HG03558 (cell line): ENCODE results near the gene PNMA8B.

Experiments
- ATAC-seq: cut with Tn5 transposase; IDR thresholded peaks from one replicate; pipeline ENCODE4 v1.9.1; 2021; ENCODE audit warnings: moderate number of reproducible peaks; ENCODE audit not compliant: unreplicated experiment; ENCODE audit errors: extremely low read depth

Gene PNMA8B

GRCh38 chr19:46466536-46467196, 29.0 kb downstream of the PNMA8B start:
- no peak for ATAC-seq

DNA sequence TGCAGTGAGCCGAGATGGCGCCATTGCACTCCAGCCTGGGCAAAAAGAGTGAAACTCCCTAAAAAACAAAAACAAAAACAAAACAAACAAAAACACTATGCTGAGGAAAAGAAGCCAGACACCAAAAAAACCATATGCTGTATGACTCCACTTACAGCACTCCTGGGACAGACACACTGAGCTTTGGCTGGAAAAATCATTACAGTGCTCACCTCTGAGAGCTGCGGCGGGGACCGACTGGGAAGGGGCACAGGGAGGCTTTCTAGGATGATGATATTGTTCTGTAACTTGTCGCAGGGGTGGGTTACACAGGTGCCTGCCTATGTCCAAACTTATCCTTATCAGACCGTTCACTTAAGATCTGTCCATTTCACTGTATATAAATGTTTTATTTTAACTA, 32.2 kb downstream of the PNMA8B start:
- ATAC-seq, result no peak

- ATAC-seq, result no peak
Observed at GRCh38 chr19:46461537-46461936, 34.1 kb downstream of the PNMA8B start.

- ATAC-seq, result no peak
Observed at GRCh38 chr19:46460981-46461380, 34.7 kb downstream of the PNMA8B start.

DNA sequence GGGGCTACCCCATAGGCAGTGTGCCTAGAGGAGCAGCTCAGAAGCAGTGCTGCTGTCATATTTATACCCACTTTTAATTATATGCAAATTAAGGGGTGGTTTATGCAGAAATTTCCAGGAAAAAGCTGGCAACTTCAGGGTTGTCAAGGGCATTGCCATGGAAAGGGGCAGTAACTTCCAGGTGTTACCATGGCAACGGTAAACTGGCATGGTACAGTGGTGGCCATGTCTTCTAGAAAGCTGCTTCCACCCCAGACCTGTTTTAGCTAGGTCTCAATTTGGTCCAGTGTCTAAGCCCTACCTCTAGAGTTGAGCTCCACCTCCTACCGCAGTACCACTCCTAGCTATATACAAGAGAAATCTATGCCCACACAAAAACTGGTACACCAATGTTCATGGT, 35.6 kb downstream of the PNMA8B start:
- ATAC-seq, result no peak

DNA sequence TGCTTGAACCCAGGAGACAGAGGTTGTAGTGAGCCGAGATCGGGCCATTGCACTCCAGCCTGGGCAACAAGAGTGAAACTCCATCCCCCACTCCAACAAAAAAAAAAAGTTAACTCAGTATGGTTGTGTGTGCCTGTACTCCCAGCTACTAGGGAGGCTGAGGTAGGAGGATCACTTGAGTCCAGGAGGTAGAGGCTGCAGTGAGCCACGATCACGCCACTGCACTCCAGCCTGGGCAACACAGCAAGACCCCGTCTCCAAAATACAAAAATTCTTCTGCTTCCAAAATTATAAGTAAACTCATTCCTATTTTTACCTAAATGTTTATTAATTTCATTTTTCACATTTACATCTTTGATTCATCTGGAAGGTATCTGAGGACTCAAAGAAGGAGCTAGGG, 38.7 kb downstream of the PNMA8B start:
- no peak for ATAC-seq

GRCh38 chr19:46454244-46454643, 41.4 kb downstream of the PNMA8B start:
- no peak for ATAC-seq

GRCh38 chr19:46453661-46454060, 42.0 kb downstream of the PNMA8B start:
- ATAC-seq, result no peak

GRCh38 chr19:46452186-46452585, 43.5 kb downstream of the PNMA8B start:
- ATAC-seq, result no peak

DNA sequence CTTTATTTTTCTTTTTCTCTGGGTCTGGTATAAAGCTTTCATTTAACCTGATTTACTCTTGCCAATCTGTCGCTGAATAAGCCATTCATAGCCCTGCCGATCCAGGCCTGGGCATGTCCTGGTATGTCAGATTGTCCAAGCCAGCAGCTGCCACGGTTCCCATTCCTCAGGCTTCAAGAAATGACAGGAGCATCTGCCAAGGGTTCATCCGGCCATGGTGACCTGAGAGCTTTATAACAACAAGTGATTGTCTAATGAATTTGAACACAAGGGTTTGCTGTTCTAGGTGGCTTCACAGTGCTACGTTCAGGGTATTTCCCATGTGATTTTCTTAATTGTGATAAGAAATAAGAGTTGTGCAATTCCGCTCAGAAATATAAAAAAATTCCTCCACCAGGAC, 44.3 kb downstream of the PNMA8B start:
- no peak for ATAC-seq

GRCh38 chr19:46450737-46451136, 44.9 kb downstream of the PNMA8B start:
- no peak for ATAC-seq

GRCh38 chr19:46449228-46449627, 46.4 kb downstream of the PNMA8B start:
- ATAC-seq, result no peak

GRCh38 chr19:46448601-46449000, 47.1 kb downstream of the PNMA8B start:
- no peak for ATAC-seq

DNA sequence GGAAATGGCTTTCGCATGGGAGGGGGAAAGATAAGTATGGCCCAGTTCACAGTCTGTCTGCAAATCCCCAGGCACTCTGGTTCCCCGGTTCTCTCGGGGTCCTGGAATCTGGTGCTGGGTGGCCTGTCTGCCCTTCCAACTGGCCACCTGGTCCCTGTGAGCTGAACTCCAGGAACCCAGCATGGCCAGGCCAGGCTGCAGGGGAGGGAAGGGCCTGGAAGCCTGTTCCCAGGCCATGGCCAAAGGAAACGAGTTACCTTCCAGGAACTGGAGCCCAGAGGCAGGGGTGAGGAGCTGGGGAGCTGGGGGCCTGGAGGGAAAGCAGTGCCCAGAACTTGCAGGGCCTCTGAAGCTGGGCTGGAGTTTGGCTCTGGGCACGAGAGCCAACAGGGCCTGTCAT, 47.8 kb downstream of the PNMA8B start:
- no peak for ATAC-seq

DNA sequence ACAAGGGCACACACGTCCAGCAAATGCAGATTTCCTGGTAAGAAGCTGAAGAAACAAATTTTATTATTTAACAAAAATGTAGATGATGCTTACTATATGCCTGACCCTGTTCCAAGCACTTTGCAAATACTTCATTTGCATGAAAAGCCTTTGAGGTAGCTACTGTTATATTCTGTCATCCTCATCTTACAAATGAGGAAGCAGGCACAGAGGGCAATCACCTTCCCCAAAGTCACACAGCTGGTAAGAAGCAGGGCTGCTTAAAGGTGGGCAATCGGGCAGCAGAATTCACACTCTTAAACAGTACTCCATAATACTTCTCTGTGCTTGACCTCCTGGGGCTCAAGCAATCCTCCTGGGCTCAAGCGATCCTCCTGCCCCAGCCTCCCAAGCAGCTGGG, 48.7 kb downstream of the PNMA8B start:
- ATAC-seq, result no peak

- ATAC-seq, result no peak
Observed at GRCh38 chr19:46446021-46446420, 49.6 kb downstream of the PNMA8B start.

DNA sequence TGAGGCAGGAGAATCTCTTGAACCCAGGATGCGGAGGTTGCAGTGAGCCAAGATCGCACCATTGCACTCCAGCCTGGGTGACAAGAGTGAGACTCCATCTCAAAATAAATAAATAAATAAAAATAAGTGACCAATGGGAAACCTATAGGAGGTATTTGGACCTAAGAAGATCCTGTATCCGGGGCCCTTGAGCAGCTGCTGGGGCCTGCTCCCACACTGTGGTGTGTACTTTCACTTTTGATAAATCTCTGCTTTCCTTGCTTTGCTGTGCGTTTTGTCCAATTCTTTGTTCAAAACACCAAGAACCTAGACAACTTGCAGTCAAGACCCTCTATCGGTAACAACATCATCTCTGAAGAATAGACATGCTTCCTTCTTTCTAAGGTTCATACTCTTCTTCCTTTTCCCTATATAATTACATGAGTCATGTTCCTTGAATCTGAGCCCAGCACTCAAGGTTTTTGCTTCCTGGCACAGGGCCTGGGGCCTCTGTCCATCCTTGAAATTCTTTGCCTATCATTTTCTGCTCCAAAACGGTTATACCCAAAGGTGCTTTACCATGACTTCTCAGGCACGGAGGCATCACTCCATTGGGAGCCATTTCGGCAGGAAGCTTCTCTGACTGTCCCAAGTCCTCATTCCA, 52.7 kb downstream of the PNMA8B start:
- no peak for ATAC-seq

DNA sequence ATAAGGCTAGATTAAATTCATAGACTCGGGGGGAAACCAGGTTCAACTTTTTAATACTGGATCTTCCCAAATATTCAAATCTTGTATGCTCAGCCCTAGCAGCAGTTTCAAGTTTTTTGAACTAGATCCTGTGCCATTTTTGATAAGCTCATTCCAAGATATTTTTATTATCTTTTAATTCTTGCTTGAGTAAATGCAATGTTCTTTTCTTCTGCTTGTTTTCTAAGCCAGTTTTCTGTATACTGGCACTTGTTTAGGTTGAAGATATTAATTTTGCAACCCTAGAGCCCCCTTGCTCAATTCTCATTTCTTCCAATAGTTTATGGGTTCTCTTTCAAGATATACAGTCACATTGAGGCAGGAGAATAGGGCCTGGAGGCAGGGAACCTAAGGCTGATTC, 53.8 kb downstream of the PNMA8B start:
- no peak for ATAC-seq
